Testis (tissue), 2 donors: ENCODE measurements around the gene NDUFA3.

Experiments used
- POLR2A ChIP-seq: fragments of 450-650 bp; IDR thresholded peaks from one replicate; pipeline ENCODE4 v1.6.1; 2017; ENCODE audit warnings: antibody characterized with exemption, mild to moderate bottlenecking, moderate library complexity
- TF ChIP-seq, protein P1 (sequence below), 3 experiments: fragments of 450-650 bp in 2 of 3; fragments of 200-600 bp in 1 of 3; sonication (generic) in 1 of 3; IDR thresholded peaks; one replicate each; pipeline ENCODE4 v1.5.1; 2016 to 2019; ENCODE audit warnings: antibody characterized with exemption in 3 of 3, mild to moderate bottlenecking in 2 of 3, moderate library complexity in 1 of 3

DNA sequence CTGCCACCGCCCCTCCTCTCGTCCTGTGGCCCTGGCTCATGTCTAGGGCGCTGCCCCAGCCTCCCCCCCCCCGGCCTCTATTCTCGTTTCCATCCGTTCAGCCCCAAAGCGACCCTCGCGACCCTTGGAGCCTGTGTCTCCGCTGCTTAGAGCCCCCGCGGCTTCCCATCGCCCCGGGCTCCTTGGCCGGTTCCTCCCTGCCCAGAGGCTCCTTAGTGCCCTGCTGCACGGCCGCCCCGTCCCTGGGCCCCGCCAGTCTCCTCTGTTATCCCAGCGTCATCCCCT is 25.7 kb downstream of the NDUFA3 start:
- no peak for TF ChIP-seq POLR2A
- TF ChIP-seq, protein P1, sequence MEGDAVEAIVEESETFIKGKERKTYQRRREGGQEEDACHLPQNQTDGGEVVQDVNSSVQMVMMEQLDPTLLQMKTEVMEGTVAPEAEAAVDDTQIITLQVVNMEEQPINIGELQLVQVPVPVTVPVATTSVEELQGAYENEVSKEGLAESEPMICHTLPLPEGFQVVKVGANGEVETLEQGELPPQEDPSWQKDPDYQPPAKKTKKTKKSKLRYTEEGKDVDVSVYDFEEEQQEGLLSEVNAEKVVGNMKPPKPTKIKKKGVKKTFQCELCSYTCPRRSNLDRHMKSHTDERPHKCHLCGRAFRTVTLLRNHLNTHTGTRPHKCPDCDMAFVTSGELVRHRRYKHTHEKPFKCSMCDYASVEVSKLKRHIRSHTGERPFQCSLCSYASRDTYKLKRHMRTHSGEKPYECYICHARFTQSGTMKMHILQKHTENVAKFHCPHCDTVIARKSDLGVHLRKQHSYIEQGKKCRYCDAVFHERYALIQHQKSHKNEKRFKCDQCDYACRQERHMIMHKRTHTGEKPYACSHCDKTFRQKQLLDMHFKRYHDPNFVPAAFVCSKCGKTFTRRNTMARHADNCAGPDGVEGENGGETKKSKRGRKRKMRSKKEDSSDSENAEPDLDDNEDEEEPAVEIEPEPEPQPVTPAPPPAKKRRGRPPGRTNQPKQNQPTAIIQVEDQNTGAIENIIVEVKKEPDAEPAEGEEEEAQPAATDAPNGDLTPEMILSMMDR (IDR thresholded peaks at IDR 0.05) = no peak
